ENCODE measurements around the gene TTC22. TPM values are rescaled to one million over a fixed set of nuclear protein-coding genes. Genes with fewer than 3 reads are reported as not detected.

The TTC22 gene
- total and polyA plus RNA-seq, 2 of the 4 experiments (the other 2 are of a cell fraction), result not detected

GRCh38 chr1:54795841-54796468 is 5.2 kb downstream of the TTC22 start:
- in situ Hi-C loops (cut with MboI; ENCODE audit: low sequenced_read_pairs), result loop anchor here (25.0 kb wide), 1 partner anchor 934 kb away; no protein-coding TSS in a partner anchor

More at GRCh38 chr1:54795841-54796468, 5.2 kb downstream of the TTC22 start:
- Histone ChIP-seq H3K36me3 (ENCODE audit: control insufficient read depth, insufficient read depth, low read length) (no peaks in the 10 kb centered on the region), H2BK5ac (ENCODE audit: low read depth, low read length, poor library complexity, severe bottlenecking) (no peak overlapping the region), H3K56ac (ENCODE audit: extremely low read depth, insufficient read depth, low read length) (no peak overlapping the region), H2BK120ac (ENCODE audit: low read depth, low read length) (no peak overlapping the region), H2AFZ (replicated peaks; ENCODE audit: low read length, poor library complexity) (no peak overlapping the region), H3K9ac (ENCODE audit: low read depth, low read length) (no peak overlapping the region), H3K4me1 (ENCODE audit: control insufficient read depth, insufficient read depth, low read length) (no peaks in the 10 kb centered on the region; the same call in 1 of the 2 replicates), H2BK15ac (ENCODE audit: low read depth, low read length) (no peak overlapping the region), H3K23ac (ENCODE audit: low read depth, low read length) (no peak overlapping the region), H4K20me1 (ENCODE audit: insufficient read depth, low read length) (no peaks in the 10 kb centered on the region), H2AK9ac (replicated peaks; ENCODE audit: low read depth, low read length, poor library complexity) (no peak overlapping the region), H3K18ac (ENCODE audit: low read depth, low read length) (no peak overlapping the region), H3K9me3 (ENCODE audit: control insufficient read depth, insufficient read depth, low read length) (peaks cover 3% of the 10 kb centered on the region), H4K5ac (ENCODE audit: low read depth, low read length) (no peak overlapping the region), H3K14ac (replicated peaks; ENCODE audit: low read depth, low read length) (no peak overlapping the region), H4K8ac (ENCODE audit: low read depth in 2 of 2, low read length in 2 of 2) (no peak overlapping the region), H3K9me1 (ENCODE audit: insufficient read depth, low read length) (0 out of 2 replicates have a peak, but pooled peaks cover 2% of the 10 kb centered on the region), H3K4me2 (ENCODE audit: low read depth, low read length) (no peak overlapping the region), H3K79me1 (ENCODE audit: low read depth in 1 of 2, low read length in 2 of 2) (no peaks in the 10 kb centered on the region), H4K91ac (ENCODE audit: insufficient read depth, low read depth, low read length) (no peak overlapping the region), H2BK20ac (ENCODE audit: low read depth, low read length) (no peak overlapping the region), H3K4me3 (ENCODE audit: insufficient read depth, low read depth, low read length) (no peak overlapping the region), H3K27me3 (ENCODE audit: control insufficient read depth, insufficient read depth, low read length) (peaks cover 45% of the 10 kb centered on the region), H2AK5ac (ENCODE audit: low read depth, low read length) (no peak overlapping the region), H3K27ac (ENCODE audit: insufficient read depth, low read length) (no peak overlapping the region), H3K4ac (ENCODE audit: low read depth, low read length) (no peak overlapping the region)
- TF ChIP-seq NFE2L2 (IDR thresholded peaks at IDR 0.05; ENCODE audit: low read depth, low read length) (no peak), FOS (IDR thresholded peaks at IDR 0.05; ENCODE audit: low read depth, low read length) (no peak), BHLHE40 (IDR thresholded peaks at IDR 0.05; ENCODE audit: low read depth, low read length) (no peak), CHD1 (IDR thresholded peaks at IDR 0.05; ENCODE audit: low read depth, low read length) (no peak), SMC3 (IDR thresholded peaks at IDR 0.05; ENCODE audit: low read depth, low read length) (no peak), CTCF (conservative IDR thresholded peaks at IDR 0.05; ENCODE audit: low read depth, low read length) (no peak), RAD21 (IDR thresholded peaks at IDR 0.05; ENCODE audit: low read length) (no peak), ELK1 (IDR thresholded peaks at IDR 0.05; ENCODE audit: borderline replicate concordance, low read depth, low read length) (no peak), RFX5 (IDR thresholded peaks at IDR 0.05; ENCODE audit: low read depth, low read length) (no peak), MAFK (IDR thresholded peaks at IDR 0.05; ENCODE audit: low read depth, low read length) (no peak), CEBPB (IDR thresholded peaks at IDR 0.05; ENCODE audit: low read depth, low read length) (no peak), MAZ (IDR thresholded peaks at IDR 0.05; ENCODE audit: borderline replicate concordance, low read depth, low read length) (no peak)
- TF ChIP-seq, protein P1, sequence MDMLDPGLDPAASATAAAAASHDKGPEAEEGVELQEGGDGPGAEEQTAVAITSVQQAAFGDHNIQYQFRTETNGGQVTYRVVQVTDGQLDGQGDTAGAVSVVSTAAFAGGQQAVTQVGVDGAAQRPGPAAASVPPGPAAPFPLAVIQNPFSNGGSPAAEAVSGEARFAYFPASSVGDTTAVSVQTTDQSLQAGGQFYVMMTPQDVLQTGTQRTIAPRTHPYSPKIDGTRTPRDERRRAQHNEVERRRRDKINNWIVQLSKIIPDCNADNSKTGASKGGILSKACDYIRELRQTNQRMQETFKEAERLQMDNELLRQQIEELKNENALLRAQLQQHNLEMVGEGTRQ (IDR thresholded peaks at IDR 0.05; ENCODE audit: low read depth, low read length), result no peak
- dilution Hi-C loops (cut with HindIII; ENCODE audit: low sequenced_read_pairs, unreplicated experiment) (no loop called here), intact Hi-C loops (cut with micrococcal nuclease) (no loop called here)
- ChIA-PET POLR2A (ENCODE audit: unreplicated experiment) (no interaction called here), CTCF (no interaction called here)
- DNase-seq, result no peak
- ATAC-seq (ENCODE audit: low read depth), result no peak
- BruUV-seq (replicated peaks), result no TSS peak
- WGBS, 2 experiments (ENCODE audit: extremely low coverage in 2 of 2, insufficient read length in 1 of 2), result 100% methylated on average over 7 of the region's 18 CpGs; no CpG with 5 or more reads in 1 of the 2 experiments

Data from IMR-90 (cell line).